ENCODE data around the gene TNS3. TPM values are rescaled to one million over a fixed set of nuclear protein-coding genes. Genes with fewer than 3 reads are reported as not detected.

Gene TNS3
- total RNA-seq, 1 donor from 2014 or later, result 174 TPM

GRCh38 chr7:47480576-47481538, 101.1 kb downstream of the TNS3 start:
- no peak for ATAC-seq
- intact Hi-C loops (cut with DNase I), result no loop called here
- no peak for TF ChIP-seq CTCF (IDR thresholded peaks at IDR 0.05)
- Histone ChIP-seq H3K27me3 (ENCODE audit: low read depth) (no peaks in the 10 kb centered on the region), H3K4me1 (peaks cover 86% of the 10 kb centered on the region), H3K4me3 (no peak overlapping the region), H3K9me3 (no peaks in the 10 kb centered on the region), H3K36me3 (no peaks in the 10 kb centered on the region), H3K27ac (peak overlapping the region; percentile 76)
- no peak for DNase-seq

DNA sequence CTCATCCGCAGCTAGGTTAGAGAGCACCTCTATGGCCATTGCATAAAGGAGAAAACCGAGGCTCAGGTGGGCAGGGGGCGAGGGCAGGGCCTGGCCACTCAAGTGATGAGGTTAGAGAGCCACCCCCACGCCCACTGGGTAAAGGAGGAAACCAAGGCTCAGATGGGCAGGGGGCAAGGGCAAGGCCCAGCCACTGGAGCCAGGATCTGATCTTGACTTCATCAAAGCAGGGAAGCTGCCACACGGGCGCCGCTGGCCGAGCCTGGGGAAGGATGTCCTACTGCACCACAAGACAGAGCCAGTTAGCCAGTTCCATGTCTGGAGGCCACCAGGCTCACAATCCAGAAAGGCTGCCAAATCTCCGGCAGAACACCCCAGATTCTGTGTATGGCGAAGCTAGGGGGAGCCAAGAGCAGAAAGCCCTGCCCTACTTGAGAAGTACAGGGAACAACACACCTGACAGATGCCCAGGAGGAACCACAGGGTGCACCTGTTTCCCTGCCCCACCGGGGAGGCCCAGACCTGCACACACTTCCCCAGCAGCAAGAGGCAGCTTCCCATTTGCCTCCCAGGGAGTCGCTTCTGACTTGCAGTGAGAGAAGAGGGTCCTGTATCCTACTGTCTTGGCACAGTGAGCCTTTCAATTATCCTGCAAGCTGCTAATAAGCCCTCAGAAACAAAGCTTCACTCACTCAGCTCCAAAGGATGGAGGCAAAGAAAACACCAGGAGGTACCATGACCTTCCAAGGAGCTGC, 101.9 kb downstream of the TNS3 start:
- intact Hi-C loops (cut with DNase I), result no loop called here
- DNase-seq (no peak), ATAC-seq (no peak)
- TF ChIP-seq CTCF (IDR thresholded peaks at IDR 0.05), result no peak
- peaks cover 95% of the 10 kb centered on the region for H3K4me1 ChIP-seq
- no peak overlapping the region for H3K4me3 ChIP-seq
- H3K9me3 ChIP-seq, result no peaks in the 10 kb centered on the region
- no peaks in the 10 kb centered on the region for H3K27me3 ChIP-seq (ENCODE audit: low read depth)
- no peaks in the 10 kb centered on the region for H3K36me3 ChIP-seq
- H3K27ac ChIP-seq, result peak overlapping the region; percentile 37

DNA sequence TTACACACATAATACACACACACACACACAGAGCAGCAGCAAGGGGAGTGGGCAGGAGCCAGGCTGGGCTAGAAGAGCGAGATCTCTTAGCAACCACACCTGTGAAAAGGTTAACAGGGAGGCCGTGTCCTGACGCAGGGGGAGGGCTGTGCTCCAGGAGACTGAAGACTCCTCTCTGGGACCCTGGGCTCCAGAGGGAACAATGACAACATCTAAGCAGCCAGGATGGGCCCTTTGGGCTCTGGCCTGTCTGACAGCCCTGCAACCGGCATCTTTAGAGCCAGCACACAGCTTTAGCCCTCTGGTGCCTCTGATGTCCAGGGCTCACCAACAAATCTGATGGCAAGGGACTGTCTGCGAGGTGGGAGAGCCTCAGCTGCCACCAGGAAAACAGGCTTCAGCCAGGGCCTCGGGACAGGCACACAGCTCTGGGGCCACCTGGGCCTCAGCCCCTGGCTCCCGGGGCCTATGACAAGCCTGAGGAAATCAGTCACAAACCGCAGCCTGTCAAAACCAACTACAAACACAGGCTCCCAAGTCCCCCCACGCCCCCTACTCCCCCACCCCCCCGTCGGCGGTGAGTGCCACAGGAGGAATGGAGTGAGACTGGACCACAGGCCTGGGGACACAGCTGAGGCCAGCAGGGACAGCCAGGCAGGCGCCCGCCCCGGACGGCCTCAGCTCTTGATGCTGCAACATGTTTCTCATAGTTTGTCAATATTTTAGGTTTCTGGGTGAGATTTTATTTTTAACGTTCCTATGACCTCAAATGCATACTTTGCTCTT, 102.8 kb downstream of the TNS3 start:
- peak overlapping the region; percentile 37 for H3K27ac ChIP-seq
- no peaks in the 10 kb centered on the region for H3K36me3 ChIP-seq
- no peak for ATAC-seq
- H3K27me3 ChIP-seq (ENCODE audit: low read depth), result no peaks in the 10 kb centered on the region
- no peaks in the 10 kb centered on the region for H3K9me3 ChIP-seq
- H3K4me3 ChIP-seq, result no peak overlapping the region
- no peak for TF ChIP-seq CTCF (IDR thresholded peaks at IDR 0.05)
- DNase-seq, result no peak
- peaks cover 91% of the 10 kb centered on the region for H3K4me1 ChIP-seq
- intact Hi-C loops (cut with DNase I), result no loop called here

DNA sequence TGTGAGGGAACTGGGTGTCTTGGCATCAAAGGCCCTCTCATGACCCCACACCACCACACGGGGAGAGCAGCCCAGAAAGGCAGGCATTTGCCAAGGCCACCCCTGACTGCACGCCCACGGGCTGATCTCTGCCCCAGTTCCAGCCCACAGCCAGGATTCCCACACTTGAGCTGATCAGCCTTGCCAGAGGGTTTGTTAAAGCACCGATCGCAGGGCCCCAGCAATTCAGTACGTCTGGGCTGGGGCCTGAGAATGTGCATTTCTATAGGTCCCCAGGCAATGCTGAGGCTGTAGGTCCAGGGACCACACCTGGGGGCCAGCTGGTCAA, 103.9 kb downstream of the TNS3 start:
- ATAC-seq (no peak), DNase-seq (peak; percentile 79)
- H3K9me3 ChIP-seq, result no peaks in the 10 kb centered on the region
- H3K27me3 ChIP-seq (ENCODE audit: low read depth), result no peaks in the 10 kb centered on the region
- no peak overlapping the region for H3K4me3 ChIP-seq
- no peak for TF ChIP-seq CTCF (IDR thresholded peaks at IDR 0.05)
- H3K27ac ChIP-seq, result no peak overlapping the region
- H3K36me3 ChIP-seq, result no peaks in the 10 kb centered on the region
- intact Hi-C loops (cut with DNase I), result no loop called here
- peaks cover 83% of the 10 kb centered on the region for H3K4me1 ChIP-seq
